GM21528 (cell line): ENCODE data around the gene DRGX.

Experiments
- ATAC-seq: cut with Tn5 transposase; IDR thresholded peaks from one replicate; pipeline ENCODE4 v1.9.1; 2021; ENCODE audit warnings: mild to moderate bottlenecking, moderate library complexity; ENCODE audit not compliant: unreplicated experiment, low FRiP score

The DRGX gene

GRCh38 chr10:49364051-49364450, 31.8 kb downstream of the DRGX start:
- no peak for ATAC-seq

DNA sequence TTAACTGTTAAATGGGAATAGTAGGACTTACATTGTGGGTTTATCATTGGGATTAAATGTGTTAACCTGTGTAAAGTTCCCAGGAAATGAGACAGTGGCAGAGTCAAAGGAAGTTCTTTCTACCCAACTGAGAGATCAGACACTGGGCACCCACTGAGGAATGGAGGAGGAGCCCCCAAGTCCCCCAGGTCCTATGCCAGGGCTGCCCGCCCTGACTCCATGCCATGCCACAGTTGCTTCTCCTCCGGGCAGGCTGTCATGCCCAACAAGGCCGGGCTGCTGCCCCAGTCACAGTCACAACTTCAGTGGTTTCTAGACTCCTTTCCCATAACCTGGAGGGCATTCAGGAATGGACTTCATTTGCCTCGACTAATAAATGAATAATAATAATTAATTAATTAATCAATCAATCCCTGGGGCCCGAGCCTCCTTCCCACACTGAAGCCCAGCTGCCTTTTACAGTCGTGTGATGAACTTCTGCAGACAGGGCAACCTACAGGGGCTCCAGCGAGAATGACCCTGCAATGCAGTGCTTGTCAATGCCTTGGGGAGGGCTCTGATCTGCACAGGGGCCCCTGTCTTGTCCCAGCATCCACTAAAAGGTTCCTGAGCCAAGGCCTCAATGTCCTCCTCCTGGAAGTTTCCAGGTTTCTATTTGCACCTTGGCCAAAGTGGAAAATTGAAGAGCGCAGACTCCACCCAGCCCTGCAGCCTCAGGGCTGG, 32.4 kb downstream of the DRGX start:
- no peak for ATAC-seq

DNA sequence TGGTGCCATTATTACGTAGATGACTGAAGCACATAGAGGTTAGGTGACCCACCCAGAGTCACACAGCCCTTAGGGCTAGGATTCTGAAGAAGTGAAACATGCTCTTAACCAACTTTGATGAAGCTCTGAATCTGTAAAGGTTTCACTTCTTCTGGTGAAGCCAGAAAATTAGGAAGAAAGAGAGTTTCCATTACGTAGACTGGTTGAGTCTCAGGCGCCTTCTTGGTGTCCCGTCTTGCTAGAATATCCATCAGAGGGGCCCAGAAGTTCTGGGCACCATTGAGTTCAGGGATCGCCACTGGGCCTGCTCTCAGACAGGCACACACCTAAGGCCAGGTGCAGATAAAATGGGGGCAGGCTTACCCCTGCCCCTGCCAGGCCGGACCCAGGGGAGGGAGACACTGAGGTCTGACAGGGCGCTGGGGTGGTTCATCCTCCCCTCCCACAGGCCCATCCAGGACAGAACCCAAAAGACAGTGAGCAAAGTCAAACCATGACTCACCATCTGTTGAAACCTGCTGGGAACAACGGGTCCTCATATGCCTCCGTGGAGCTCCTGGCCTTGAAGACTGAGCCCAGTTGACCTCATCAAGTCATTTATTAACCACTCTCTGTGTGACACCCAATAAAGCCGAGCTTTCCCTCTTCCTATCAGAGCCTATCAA, 33.2 kb downstream of the DRGX start:
- ATAC-seq, result peak; percentile 86

GRCh38 chr10:49361735-49362568, 33.9 kb downstream of the DRGX start:
- no peak for ATAC-seq

DNA sequence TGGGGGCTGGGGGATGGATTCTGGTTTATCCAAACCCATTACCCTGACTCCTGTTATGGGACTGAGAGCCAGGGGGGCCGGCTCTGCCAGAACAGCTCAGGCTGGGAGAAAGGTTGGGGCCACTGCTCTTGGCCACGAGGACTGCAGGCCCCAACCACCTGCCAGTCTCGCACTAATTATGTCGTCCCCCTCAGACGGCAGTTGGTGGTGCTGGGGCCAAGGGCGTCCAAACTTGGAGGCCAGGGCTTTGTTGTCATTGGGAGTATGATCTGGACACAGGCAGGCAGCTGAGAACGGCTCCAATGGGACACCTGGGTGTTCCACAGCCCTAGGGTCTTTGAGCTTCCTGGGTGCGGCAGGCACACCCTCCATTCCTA, 34.7 kb downstream of the DRGX start:
- ATAC-seq, result no peak

DNA sequence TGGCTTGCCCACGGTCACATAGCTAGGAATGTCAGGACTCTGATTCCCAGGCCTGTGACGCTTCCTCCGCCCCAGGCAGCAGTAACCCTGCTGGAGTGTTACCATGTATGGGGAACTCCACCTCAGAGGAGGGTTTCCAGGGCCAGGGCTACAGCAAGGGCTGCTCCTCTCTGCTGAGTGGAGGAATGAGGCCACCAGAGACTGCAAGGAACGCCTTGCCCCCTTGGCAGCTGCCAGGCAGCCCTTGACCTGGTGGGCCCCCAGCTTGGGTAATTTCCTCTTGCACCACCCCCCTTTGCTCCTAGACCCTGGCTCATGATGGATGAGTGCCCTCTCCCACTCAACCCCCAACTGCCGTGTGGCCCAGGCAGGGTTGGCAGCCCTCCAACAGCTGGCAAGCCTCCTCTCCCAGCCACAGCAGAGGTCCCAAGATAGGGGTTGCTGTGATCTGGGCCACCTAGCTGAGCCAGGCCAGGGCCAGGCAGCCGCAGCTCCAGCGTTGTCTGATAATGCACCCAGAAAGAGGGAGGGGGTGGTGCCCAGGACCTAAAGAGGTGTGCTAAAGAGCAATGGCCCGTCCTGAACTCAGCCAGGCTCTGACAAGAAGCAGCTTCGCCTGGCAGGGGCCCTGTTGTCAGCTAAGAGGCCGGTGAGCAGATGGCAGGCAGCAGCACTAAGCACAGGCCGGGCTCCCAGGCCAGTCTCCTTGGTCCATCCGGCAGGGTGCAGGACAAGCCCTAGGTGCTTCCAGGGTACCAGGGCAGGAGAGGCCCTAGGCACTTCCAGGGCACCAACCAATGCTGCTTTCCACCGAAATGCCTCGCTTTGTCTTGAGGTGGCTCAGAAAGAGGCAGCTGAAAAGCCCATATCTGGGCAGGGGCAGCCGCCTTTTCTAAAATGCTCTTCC, 35.4 kb downstream of the DRGX start:
- no peak for ATAC-seq

GRCh38 chr10:49359349-49360270, 36.3 kb downstream of the DRGX start:
- ATAC-seq, result no peak

DNA sequence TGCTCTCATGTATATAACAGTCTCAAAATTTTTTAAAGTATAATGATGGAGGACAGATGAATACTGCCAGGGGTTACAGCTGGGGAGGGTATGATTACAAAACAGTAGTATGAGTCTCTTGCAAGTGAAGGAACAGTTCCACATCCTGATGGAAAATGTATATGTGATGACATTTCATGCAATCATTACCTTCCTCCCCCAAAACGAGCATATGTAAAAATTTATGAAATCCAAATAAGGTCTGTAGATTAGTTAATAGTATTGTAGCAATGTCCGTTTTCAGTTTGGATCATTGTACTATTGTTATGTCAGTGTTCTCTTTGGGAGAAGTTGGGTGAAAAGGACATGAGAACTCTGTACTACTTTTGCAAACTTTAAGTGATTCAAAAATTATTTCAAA, 38.0 kb downstream of the DRGX start:
- ATAC-seq, result no peak

- ATAC-seq, result no peak
These were observed 38.9 kb downstream of the DRGX start for GRCh38 chr10:49356944-49357343.

- no peak for ATAC-seq
These were observed 39.7 kb downstream of the DRGX start for GRCh38 chr10:49356181-49356580.

DNA sequence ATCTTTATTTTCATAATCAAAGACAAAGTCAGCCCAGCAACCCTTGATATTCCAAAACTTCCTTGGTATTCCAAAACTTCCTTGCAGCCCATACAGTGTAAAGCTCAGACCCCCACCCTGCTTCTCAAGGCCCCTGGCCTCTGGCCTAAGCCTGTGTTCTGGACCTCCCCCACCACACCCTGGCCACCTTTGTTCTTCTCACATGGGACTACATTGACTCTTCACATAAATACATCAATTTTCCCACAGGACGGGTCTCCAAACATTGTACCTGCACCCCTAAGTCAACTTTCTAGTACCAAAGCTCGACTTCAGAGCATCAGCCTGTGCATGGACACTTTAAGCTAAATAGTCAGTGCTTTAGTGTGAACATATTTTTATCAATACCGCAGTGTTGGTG, 40.7 kb downstream of the DRGX start:
- ATAC-seq, result no peak

DNA sequence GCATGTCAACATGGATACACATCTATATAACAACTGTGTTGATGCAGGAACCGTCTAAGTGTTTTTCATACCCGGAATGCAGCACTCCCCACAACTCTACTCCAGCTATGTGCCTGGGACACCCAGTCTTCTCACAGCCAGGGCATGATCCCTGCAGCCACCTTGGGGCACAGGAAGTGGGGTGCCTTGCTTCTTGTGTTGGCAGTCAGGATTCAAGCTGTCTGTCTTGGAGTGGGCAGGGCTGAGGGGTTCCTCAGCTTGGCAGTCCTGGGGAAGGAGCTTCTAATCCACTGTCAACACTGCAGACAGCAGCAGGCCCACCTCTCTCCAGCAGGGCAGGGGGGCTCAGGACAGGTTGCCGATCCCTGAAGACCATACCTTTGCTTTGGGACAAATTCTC, 41.3 kb downstream of the DRGX start:
- no peak for ATAC-seq

- ATAC-seq, result no peak
These were observed 41.9 kb downstream of the DRGX start for GRCh38 chr10:49353895-49354566.

DNA sequence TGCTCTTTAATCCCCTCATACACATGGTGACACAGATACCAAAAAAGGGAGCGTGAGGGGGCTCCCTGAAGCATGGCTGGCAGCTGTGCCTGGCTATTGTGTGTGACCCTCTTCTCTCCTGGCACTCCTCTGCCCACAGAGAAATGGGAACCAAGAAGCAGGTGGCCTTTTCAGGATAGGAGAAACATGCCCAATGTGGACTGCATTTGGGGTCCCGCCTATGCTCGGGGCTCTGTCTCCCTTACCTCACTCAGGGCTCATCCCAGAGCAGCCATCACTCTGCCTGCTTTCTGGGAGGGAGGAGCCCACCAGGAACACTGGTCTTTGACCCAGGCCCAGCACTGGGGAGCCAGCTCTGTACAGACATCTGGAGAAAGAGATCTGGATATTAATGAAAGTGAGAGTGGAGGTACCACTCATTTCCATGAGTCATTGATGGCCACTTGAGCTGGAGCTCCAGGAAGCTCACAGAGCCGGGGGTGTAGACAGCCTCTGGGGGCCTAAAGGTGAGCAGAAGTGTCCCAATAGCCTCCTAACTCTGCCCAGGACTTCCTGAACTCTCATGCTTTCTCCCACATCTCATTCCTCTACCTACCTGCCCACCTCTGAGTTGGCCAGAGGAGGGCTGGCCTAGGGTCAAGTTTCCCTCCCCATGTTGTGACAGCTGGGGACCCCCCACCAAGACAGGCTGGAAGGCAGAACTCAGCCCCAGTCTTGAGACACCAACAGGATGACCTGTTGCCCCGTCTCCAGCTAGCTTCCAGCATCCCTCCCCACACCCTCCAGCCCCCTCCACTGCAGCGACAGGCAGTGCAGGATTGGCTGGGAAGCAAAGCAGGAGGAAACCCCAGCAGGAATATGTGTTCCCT, 42.6 kb downstream of the DRGX start:
- no peak for ATAC-seq

- ATAC-seq, result no peak
These were observed 43.6 kb downstream of the DRGX start for GRCh38 chr10:49352323-49352722.

- ATAC-seq, result no peak
These were observed 44.2 kb downstream of the DRGX start for GRCh38 chr10:49351669-49352068.

DNA sequence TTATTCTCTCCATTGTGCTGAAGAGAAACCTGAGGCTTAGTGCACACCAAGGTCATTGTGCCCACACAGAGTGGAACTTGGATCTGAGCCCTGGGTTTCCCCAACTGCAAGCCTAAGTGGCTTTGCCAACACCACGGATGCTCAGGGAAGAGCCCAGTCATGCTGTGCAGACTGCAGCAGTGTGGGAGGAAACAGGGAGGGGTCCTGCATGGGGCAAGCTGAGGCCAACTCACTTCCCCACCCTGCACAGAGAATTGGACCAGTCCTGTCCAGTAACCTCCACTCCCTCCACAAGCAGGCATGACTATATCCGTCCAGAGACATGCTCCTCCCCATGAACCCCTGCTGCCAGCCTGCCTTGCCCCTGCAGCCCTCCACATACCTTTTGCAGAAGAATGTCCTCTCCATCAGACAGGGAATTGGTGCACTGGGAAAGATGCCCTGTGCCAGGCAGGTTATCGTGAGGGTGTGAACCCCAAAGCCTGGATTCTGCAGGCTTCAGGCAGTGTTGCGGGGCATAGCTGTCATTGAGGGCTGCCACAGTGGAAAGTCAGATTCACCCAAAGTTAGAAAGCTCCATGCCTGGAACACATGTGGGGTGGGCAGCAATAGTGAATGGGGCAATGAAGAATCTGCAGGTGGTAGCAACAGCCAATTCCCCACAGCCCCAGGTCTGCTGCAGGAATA, 44.9 kb downstream of the DRGX start:
- ATAC-seq, result no peak
